Left lung (tissue), 10 donors: ENCODE results near the gene GSTA3. TPM values are rescaled to one million over a fixed set of nuclear protein-coding genes. Genes with fewer than 3 reads are reported as not detected.
"Not testable (repeated sequence)": the region's sequence is repeated elsewhere in the genome, so short reads cannot be mapped to it uniquely, and the experiment has no call there.

Source experiments
- ATAC-seq: fragments of 200-7000 bp; cut with Tn5 transposase; one replicate; pipeline ENCODE4 v1.9.1; 2020; ENCODE audit warnings: moderate library complexity
- DNase-seq, 4 donors: peaks; one replicate each; pipeline ENCODE4 v3.0.0-alpha.2; 2013 to 2020
- H3K27ac ChIP-seq, 2 donors: fragments of 200-600 bp; sonication (generic) in 1 of 2; one replicate each; pipeline versions ENCODE4 v1.5.0 to v1.8.0; 2020 to 2021
- H3K27me3 ChIP-seq, 2 donors: fragments of 200-600 bp; sonication (generic) in 1 of 2; one replicate each; pipeline versions ENCODE4 v1.5.0 to v1.8.0; 2020 to 2021
- H3K36me3 ChIP-seq, 2 donors: fragments of 200-600 bp; sonication (generic) in 1 of 2; one replicate each; pipeline versions ENCODE4 v1.5.0 to v1.8.0; 2020 to 2021
- H3K4me1 ChIP-seq, 2 donors: fragments of 200-600 bp; one replicate each; pipeline ENCODE4 v1.8.0; 2021
- H3K4me3 ChIP-seq, 2 donors: fragments of 200-600 bp; sonication (generic) in 1 of 2; one replicate each; pipeline versions ENCODE4 v1.5.0 to v1.8.0; 2020 to 2021; ENCODE audit warnings: mild to moderate bottlenecking in 1 of 2
- H3K9me3 ChIP-seq, 2 donors: fragments of 200-600 bp; sonication (generic) in 1 of 2; one replicate each; pipeline versions ENCODE4 v1.5.0 to v1.8.0; 2020 to 2021
- intact Hi-C, 2 donors: fragments of 100-400 bp; cut with DNase I; formaldehyde crosslinking; loops; one replicate each; pipeline versions ENCODE4 v1.11.2 to v1.14.2; 2022
- polyA plus RNA-seq, 6 donors: library from polyadenylated mRNA; unstranded; fragments of 120-200 nt; gene quantifications; one replicate each; pipeline ENCODE4 v1.2.1, GENCODE V29; 2013; ENCODE audit not compliant: insufficient read length in 6 of 6
- total RNA-seq, 2 donors: library from RNA; stranded (reverse); fragmentation: NEBNext Ultra II Directional; extraction: Animal tissue kit (Norgen Biotek cat#: 25700); gene quantifications; one replicate each; pipeline ENCODE4 v1.2.1, GENCODE V29; 2021
- TF ChIP-seq, protein P1 (sequence below), 2 donors: fragments of 200-600 bp; sonication (generic) in 1 of 2; IDR thresholded peaks; one replicate each; pipeline versions ENCODE4 v1.5.0 to v1.8.0; 2021; ENCODE audit warnings: antibody characterized with exemption in 2 of 2
- donor health status: DM: no; HTN: yes; CAD: no.
- donor health status: DM: no; HTN: no; CAD: no.

The GSTA3 gene
- total and polyA plus RNA-seq, 8 donors = 0.20 to 1.9 (median 1.0) TPM; not detected in 1

- H3K27ac ChIP-seq = no peak overlapping the region
- no peaks in the 10 kb centered on the region for H3K36me3 ChIP-seq
- intact Hi-C loops = no loop called here
- DNase-seq = peak in 2 of 4 donors; percentile 87 to 90
- no peaks in the 10 kb centered on the region for H3K9me3 ChIP-seq
- no peak for ATAC-seq
- TF ChIP-seq, protein P1, sequence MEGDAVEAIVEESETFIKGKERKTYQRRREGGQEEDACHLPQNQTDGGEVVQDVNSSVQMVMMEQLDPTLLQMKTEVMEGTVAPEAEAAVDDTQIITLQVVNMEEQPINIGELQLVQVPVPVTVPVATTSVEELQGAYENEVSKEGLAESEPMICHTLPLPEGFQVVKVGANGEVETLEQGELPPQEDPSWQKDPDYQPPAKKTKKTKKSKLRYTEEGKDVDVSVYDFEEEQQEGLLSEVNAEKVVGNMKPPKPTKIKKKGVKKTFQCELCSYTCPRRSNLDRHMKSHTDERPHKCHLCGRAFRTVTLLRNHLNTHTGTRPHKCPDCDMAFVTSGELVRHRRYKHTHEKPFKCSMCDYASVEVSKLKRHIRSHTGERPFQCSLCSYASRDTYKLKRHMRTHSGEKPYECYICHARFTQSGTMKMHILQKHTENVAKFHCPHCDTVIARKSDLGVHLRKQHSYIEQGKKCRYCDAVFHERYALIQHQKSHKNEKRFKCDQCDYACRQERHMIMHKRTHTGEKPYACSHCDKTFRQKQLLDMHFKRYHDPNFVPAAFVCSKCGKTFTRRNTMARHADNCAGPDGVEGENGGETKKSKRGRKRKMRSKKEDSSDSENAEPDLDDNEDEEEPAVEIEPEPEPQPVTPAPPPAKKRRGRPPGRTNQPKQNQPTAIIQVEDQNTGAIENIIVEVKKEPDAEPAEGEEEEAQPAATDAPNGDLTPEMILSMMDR (IDR thresholded peaks at IDR 0.05) = no peak
- no peaks in the 10 kb centered on the region for H3K27me3 ChIP-seq
- H3K4me3 ChIP-seq = no peak overlapping the region
- H3K4me1 ChIP-seq = no peaks in the 10 kb centered on the region
These were observed 37.9 kb downstream of the GSTA3 start for GRCh38 chr6:52871621-52872020.

DNA sequence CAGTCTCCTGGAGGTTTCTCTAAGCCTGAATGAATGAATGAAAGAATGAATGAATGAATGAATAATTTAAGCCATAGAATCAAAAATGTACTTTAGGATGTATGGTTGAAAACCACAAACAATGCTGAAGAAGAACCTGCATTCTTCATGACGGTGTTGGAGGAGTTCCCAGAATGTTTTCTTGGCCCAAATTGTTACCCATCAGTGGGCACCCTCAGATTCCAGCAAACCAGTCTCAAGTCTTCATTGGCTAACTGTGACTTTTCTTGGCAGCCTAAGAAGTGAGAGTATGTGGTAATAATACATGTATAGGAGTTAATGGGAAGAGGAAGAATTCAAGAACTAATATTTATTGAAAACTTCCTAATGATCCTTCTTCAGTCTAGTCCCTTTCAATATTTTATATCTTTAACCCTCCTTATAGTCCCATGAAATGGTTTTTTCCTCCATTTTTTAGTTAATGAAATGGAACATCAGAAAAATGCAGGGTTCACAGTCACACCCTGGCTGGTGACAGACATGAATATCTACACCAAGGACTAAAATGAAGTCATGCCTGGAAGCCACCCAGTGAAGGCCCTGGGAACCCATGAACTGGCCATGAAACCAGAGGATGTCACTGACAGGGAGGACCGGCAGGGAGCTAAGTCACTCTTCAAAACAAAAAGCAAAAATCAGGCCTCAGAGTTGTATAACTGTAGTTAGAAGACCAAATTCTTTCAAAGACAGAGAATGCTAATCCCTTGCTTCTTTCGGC lies 39.0 kb downstream of the GSTA3 start:
- H3K9me3 ChIP-seq, H3K27me3 ChIP-seq, H3K36me3 ChIP-seq, DNase-seq, ATAC-seq, H3K4me1 ChIP-seq, H3K4me3 ChIP-seq, intact Hi-C loops, H3K27ac ChIP-seq: not testable (repeated sequence)

DNA sequence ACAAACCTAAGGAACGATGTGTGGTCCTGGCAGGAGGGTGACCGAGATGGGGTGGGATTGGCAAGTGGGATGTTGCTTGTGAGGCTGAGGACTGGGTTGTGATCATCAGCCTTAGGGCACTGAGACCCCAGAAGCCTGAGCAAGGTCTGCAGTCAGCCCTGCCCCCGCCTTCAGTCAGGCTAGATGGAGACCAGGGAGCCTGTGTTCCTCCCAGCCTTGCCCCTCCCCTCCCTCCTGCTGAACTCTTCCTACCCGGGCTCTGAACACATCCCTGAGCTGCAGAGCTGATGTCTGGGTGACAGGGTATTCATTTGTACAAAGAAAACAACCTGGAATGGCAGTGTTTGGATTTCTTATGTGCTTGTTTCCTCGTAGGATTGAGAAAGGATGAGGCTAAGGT lies 40.6 kb downstream of the GSTA3 start:
- H3K4me1 ChIP-seq, H3K4me3 ChIP-seq, H3K27ac ChIP-seq, intact Hi-C loops, DNase-seq, ATAC-seq, H3K27me3 ChIP-seq, H3K9me3 ChIP-seq, H3K36me3 ChIP-seq: not testable (repeated sequence)

DNA sequence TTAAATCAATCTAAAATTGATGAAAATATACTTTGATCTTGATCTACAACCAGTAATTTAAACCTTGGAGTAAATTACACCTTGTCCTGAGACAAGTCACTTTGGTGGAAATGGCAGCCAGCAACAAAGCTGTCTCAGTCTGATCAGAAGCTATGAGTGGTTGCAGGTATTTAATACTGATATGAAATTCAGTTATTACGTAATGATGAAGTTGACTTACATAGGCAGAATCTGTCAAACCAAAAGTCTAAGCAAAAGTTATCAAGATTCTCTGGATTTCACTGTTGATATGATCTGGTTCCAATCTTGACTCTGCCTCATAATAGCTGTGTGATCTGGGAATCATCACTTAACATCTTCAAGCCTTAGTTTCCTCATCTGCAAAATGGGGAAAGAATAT lies 41.3 kb downstream of the GSTA3 start:
- no peak for DNase-seq
- Histone ChIP-seq H3K4me3 (no peak overlapping the region), H3K9me3 (no peaks in the 10 kb centered on the region), H3K36me3 (no peaks in the 10 kb centered on the region), H3K27me3 (no peaks in the 10 kb centered on the region), H3K4me1 (no peaks in the 10 kb centered on the region), H3K27ac (no peak overlapping the region)
- ATAC-seq = no peak
- intact Hi-C loops = no loop called here
- TF ChIP-seq, protein P1 (IDR thresholded peaks at IDR 0.05) = no peak

- DNase-seq, H3K4me3 ChIP-seq, intact Hi-C loops, H3K27ac ChIP-seq, H3K36me3 ChIP-seq, ATAC-seq, H3K4me1 ChIP-seq, H3K9me3 ChIP-seq, H3K27me3 ChIP-seq: not testable (repeated sequence)
These were observed 48.3 kb downstream of the GSTA3 start for GRCh38 chr6:52861151-52861550.

GRCh38 chr6:52858416-52858815 lies 51.1 kb downstream of the GSTA3 start:
- intact Hi-C loops = no loop called here
- Histone ChIP-seq H3K27ac (no peak overlapping the region), H3K4me1 (no peaks in the 10 kb centered on the region), H3K36me3 (no peaks in the 10 kb centered on the region), H3K27me3 (no peaks in the 10 kb centered on the region), H3K9me3 (no peaks in the 10 kb centered on the region), H3K4me3 (no peak overlapping the region)
- ATAC-seq (no peak), DNase-seq (no peak)
- TF ChIP-seq, protein P1 (IDR thresholded peaks at IDR 0.05) = no peak

GRCh38 chr6:52856137-52856536 lies 53.4 kb downstream of the GSTA3 start:
- H3K36me3 ChIP-seq, H3K27me3 ChIP-seq, H3K4me3 ChIP-seq, H3K9me3 ChIP-seq, H3K27ac ChIP-seq, H3K4me1 ChIP-seq, intact Hi-C loops: not testable (repeated sequence)
- DNase-seq (peak in 2 of 4 donors; percentile 40 to 74), ATAC-seq (peak; percentile 33)
